Stimulated activated CD8-positive, alpha-beta memory T cell treated with anti-CD3 and anti-CD28 coated beads, Interleukin-12 subunit alpha, Interleukin-12 subunit beta, amount 100 ng/mL, for 1 hour (primary cell): ENCODE data around the gene PTBP3.
"Not testable (repeated sequence)": the region's sequence is repeated elsewhere in the genome, so short reads cannot be mapped to it uniquely, and the experiment has no call there.

ENCODE experiments used
- DNase-seq: peaks from one replicate; pipeline ENCODE4 v3.0.0-alpha.2; 2020; ENCODE audit warnings: low read depth

PTBP3 gene

GRCh38 chr9:112332977-112333638 is at the start of gene PTBP3:
TSS of gene PTBP3 (minus strand) at chr9:112333619. CDS start at chr9:112297865, 35,754 bp downstream.
- DNase-seq, result peak; percentile 64

DNA sequence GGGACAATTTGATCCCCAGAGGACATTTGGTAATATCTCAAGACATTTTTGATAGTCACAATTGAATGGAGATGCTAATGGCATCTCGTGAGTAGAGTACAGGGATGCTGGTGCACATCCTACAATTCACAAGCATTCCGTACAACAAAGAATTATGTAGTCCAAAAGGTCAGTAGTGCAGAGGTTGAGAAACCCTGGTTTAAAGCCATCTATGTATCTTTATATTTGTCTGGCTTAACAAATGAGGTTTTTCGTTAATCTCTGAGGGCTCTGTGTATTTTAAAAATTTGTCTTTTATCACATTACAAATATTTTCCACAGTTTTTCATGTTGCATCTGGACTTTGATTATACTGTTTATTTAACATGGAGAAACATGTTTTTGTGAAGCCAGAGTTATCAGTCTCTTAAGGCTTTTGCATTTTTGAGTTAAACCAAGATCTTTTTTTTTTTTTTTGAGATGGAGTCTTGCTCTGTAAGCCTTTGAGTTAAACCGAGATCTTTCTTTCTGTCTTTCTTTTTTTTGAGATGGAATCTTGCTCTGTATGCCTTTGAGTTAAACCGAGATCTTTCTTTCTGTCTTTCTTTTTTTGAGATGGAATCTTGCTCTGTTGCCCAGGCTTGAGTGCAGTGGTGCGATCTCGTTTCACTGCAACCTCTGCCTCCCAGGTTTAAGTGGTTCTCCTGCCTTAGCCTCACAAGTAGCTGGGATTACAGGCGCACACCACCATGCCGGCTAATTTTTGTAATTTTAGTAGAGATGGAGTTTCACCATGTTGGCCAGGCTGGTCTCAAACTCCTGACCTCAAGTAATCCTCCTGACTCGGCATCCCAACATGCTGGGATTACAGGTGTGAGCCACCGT is 49.3 kb upstream of the PTBP3 start:
- no peak for DNase-seq

DNA sequence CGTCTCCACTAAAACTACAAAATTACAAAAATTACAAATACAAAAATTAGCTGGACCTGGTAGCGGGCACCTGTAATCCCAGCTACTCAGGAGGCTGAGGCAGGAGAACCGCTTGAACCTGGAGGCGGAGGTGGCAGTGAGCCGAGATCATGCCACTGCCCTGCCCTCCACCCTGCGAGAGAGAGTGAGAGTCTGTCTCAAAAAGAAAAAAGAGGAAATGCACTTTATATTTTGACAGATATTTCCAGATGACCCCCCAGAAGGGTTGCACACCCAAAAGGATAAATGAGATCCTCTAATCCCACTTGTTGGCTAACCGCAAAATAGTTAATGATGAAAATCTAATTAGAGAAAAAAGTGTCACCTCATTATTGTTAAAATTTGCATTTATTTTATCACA is 48.6 kb upstream of the PTBP3 start:
- DNase-seq, result no peak

GRCh38 chr9:112380825-112381221 is 47.4 kb upstream of the PTBP3 start:
- no peak for DNase-seq

GRCh38 chr9:112380102-112380824 is 46.8 kb upstream of the PTBP3 start, which contains the start of gene HSDL2:
TSS of gene HSDL2 (plus strand) at chr9:112380108. CDS start at chr9:112380164, 56 bp downstream.
- no peak for DNase-seq

DNA sequence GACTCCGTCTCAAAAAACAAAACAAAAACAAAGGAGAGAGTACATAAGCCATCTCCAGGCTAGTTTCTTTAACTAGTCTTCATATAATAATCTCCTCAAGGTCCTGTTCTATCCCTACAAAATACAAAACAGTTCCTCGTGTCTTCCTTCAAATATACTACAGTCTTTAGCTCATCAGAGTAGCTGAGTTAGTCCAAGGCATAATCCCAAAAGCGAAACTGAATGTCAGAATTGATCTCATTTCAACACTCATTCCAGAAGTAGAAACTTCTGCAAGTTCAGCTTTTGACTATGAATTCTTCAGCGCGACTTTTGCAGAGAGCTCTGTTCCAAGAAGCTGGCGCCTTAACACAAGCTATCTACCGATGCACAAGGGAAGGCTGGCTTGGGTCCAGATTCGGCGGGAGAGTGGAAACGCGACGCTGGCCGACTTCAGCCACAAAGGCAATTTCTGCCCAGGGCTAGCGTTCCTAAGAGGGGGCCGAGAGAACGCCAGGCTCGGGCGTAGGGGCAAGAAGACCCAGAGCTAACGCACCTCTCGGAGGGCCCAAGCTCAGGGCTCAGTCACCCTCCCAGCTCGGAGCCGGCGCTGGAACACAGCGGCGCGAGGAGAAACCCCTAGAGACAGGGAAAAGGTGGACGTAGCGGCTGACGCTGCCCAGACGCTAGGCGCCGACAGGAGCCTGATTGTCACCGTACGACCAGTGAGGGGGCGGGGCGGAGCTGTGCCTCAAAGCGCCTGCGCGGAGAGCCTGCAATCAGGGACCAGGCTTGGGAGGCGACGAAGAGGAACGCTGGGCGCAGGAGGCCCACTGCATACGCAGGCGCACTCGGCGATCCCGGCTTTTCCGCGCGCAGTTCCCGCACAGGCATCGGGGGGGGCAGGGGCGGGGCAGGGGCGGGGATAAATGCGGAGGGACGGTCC is 46.0 kb upstream of the PTBP3 start:
- DNase-seq, result peak; percentile 98

GRCh38 chr9:112378328-112379176 is 45.1 kb upstream of the PTBP3 start:
- DNase-seq, result no peak

DNA sequence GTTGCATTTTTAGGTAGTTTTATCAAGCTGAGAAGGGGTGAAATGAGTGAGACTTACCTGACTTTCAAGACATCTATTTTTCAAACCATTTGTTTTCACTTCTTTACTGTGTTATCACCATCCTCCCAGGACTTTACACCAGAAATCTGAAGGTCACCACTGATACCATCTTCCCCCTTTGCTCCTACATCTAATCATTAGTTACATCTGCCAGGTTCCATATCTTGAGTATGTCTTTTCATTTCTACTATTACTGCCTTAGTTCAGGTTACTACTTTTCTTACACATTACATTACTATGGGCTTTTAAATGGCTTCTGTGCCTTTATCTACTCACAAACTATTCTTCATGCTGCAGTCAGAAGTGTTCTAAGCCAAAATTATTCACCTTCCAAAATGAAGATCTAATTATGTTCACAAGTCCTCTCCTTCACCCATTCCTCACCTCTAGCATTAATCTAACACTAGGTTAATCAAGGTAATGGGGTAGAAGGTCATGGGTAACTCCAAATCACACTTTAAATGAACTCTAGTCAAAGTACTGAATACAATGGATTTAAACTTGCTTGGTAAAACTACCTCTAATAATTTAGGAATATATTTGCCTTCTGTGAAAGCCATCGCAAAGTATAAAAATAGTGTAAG is 44.4 kb upstream of the PTBP3 start:
- DNase-seq, result no peak

GRCh38 chr9:112377087-112377486 is 43.7 kb upstream of the PTBP3 start:
- no peak for DNase-seq

GRCh38 chr9:112375361-112375760 is 41.9 kb upstream of the PTBP3 start:
- no peak for DNase-seq

GRCh38 chr9:112374232-112374631 is 40.8 kb upstream of the PTBP3 start:
- not testable (repeated sequence) for DNase-seq

GRCh38 chr9:112373666-112374065 is 40.2 kb upstream of the PTBP3 start:
- not testable (repeated sequence) for DNase-seq

DNA sequence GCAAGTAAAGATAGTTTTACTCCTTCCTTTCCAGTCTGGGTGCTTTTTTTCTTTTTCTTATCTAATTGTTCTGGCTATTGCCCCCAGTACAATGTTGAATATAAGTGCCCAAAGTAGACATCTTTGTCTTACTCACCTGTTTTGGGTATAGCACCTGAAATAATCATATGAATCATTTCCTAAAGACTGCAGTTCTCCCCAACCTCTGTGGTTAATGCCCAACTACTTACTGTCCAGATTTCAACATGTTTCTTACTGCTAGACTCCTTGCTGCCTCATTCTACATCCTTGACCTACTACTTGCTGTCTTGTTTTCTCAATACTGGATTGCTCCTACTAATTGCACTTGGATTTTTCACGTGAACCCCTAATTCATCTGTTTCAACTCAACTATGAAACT is 37.6 kb upstream of the PTBP3 start:
- DNase-seq, result no peak

GRCh38 chr9:112369817-112370216 is 36.4 kb upstream of the PTBP3 start:
- DNase-seq, result no peak

DNA sequence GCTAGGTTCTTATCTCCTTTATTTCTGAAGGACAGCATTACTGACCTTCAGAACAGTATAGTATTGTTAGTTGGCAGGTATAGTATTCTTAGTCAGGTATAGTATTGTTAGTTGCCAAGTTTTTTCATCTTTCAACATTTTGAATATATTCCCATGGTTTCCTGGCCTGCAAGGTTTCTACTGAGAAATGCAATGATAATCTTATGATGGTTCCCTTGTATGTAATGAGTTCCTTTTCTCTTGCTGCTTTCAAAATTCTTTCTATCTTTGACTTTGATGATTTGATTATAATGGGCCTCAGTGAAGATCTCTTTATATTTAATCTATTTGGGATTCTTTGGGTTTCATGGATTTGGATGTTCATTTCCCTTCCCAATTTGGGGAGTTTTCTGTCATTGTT is 34.0 kb upstream of the PTBP3 start:
- no peak for DNase-seq

DNA sequence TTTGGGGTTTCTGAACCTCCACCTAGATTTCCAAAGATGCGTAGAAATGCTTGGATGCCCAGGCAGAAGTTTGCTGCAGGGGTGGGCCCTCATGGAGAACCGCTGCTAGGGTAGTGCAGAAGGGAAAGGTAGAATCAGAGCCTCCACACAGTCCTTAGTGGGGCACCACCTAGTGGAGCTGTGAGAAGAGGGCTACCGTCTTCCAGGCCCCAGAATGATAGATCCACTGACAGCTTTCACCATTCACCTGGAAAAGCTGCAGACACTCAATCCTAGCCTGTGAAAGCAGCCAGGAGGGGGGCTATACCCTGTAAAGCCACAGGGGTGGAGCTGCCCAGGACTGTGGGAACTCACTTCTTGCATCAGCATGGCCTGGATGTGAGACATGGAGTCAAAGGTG is 33.2 kb upstream of the PTBP3 start:
- no peak for DNase-seq

DNA sequence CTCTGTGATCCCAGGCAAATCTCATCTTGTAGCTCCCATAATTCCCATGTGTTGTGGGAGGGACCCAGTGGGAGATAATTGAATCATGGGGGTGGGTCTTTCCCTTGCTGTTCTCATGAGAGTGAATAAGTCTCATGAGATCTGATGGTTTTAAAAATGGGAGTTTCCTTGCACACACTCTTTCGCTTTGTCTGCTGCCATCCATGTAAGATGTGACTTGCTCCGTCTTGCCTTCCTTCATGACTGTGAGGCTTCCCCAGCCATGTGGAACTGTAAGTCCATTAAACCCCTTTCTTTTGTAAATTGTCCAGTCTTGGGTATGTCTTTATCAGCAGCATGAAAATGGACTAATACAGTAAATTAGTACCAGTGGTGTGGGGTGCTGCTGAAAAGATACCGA is 31.8 kb upstream of the PTBP3 start:
- DNase-seq, result not testable (repeated sequence)

DNA sequence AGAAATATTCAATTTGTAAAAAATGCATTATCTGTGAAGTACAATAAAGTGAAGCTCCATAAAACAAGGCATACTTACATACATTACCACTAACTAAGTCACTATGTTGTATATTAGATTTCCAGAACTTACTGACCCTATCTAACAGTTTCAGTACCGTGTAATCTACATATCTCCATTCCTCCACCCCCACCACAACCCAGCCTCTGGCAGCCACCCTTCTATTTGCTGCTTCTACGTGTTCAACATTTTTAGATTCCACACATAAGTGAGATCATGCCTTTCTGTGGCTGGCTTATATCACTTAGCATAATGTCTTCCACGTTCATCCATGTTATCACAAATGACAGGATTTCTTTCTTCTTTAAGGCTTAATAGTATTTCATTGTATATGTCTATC is 31.3 kb upstream of the PTBP3 start:
- no peak for DNase-seq

GRCh38 chr9:112361601-112362000 is 28.2 kb upstream of the PTBP3 start:
- no peak for DNase-seq
